Measurements from ENCODE around the gene SLC2A2. TPM values are rescaled to one million over a fixed set of nuclear protein-coding genes. Genes with fewer than 3 reads are reported as not detected.

Gene SLC2A2
- total RNA-seq, 4 donors from 2014 or later, result not detected

DNA sequence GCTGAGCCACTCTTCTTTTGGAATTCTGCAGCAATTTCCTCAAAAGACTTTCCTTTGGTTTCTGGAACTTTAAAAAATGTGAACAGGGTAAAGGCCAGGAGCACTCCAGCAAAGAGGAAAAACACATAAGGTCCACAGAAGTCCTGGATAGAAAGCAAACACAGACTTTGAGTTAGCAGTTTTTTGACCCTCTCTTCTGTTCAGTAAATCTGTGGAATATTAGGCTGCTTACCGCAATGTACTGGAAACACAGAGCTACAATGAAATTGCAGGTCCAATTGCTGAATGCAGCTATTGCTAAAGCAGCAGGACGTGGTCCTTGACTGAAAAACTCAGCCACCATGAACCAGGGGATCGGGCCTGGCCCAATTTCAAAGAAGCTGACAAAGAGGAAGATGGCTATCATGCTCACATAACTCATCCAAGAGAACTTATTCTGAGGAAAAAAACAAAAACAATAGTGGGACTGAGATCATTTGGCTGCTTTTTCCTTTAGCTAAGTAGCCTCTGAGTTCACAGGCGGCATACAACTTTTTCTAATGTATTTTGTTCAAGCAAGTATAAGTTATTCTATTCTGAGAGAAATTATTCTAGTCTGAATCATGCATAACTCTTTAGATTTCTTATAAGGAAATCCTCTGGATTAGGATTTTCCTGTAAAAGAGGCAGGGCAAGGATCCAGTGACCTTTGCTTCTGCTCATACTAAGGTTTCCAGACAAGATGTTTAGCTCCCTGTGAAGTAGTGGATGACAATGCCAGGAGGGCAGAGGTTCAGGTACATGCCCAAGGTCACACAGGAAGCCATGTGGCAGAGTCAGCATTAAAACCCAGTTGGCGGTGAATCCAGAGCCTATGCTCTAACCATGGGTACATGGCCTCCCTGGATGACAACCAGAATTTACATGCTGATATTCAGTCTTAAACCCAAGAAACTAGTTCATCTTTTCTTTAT lies 28.3 kb downstream of the SLC2A2 start:
- H3K27me3 ChIP-seq, result no peaks in the 10 kb centered on the region
- H3K9me3 ChIP-seq, result no peaks in the 10 kb centered on the region
- no peaks in the 10 kb centered on the region for H3K36me3 ChIP-seq
- WGBS, 2 donors, result 66 to 76% methylated on average over 4 to 5 of the region's 5 CpGs
- TF ChIP-seq POLR2A (IDR thresholded peaks at IDR 0.05), result no peak
- TF ChIP-seq, protein P1, sequence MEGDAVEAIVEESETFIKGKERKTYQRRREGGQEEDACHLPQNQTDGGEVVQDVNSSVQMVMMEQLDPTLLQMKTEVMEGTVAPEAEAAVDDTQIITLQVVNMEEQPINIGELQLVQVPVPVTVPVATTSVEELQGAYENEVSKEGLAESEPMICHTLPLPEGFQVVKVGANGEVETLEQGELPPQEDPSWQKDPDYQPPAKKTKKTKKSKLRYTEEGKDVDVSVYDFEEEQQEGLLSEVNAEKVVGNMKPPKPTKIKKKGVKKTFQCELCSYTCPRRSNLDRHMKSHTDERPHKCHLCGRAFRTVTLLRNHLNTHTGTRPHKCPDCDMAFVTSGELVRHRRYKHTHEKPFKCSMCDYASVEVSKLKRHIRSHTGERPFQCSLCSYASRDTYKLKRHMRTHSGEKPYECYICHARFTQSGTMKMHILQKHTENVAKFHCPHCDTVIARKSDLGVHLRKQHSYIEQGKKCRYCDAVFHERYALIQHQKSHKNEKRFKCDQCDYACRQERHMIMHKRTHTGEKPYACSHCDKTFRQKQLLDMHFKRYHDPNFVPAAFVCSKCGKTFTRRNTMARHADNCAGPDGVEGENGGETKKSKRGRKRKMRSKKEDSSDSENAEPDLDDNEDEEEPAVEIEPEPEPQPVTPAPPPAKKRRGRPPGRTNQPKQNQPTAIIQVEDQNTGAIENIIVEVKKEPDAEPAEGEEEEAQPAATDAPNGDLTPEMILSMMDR (IDR thresholded peaks at IDR 0.05), result no peak
- DNase-seq, result no peak
- intact Hi-C loops (cut with DNase I), result no loop called here
- no peak overlapping the region for H3K27ac ChIP-seq
- H3K4me3 ChIP-seq, result no peak overlapping the region
- peaks cover 0 to 25% (median 0%) of the 10 kb centered on the region in 3 donors for H3K4me1 ChIP-seq

DNA sequence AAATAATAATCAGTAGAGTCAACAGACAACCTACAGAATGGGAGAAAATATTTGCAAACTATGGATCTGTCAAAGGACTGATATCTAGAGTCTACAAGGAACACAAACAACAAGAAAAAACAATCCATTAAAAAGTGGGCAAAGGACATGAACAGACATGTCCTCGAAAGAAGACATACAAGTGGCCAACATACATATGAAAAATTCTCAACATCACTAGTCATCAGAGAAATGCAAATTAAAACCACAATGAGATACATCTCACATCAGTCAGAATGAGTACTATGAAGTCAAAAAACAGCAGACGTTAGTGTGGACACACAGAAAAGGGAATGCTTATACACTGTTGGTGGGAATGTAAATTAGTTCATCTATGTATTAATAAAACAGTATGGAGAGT lies 33.7 kb downstream of the SLC2A2 start:
- TF ChIP-seq, protein P1 (IDR thresholded peaks at IDR 0.05), result no peak
- no peak for TF ChIP-seq POLR2A (IDR thresholded peaks at IDR 0.05)
- Histone ChIP-seq H3K4me1 (peaks cover 0 to 3% (median 0%) of the 10 kb centered on the region in 3 donors), H3K27me3 (no peaks in the 10 kb centered on the region), H3K36me3 (no peaks in the 10 kb centered on the region), H3K4me3 (no peak overlapping the region), H3K27ac (no peak overlapping the region), H3K9me3 (no peaks in the 10 kb centered on the region)
- WGBS, 2 donors, result 43 to 44% methylated on average over 2 of the region's 2 CpGs
- intact Hi-C loops (cut with DNase I), result no loop called here
- no peak for DNase-seq

DNA sequence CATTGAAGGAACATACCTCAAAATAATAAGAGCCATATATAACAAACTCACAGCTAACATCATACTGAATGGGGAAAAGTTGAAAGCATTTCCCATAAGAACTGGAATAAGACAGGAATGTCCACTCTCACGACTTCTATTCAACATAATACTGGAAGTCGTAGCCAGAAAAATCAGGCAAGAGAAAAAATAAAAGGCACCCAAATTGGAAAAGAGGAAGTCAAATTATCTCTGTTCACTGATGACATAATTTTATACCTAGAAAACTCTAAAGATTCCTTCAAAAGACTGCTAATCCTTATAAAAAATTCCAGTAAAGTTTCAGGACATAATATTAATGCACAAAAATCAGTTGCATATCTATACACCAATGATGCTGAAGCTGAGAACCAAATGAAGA lies 34.9 kb downstream of the SLC2A2 start:
- Histone ChIP-seq H3K4me3 (no peak overlapping the region), H3K36me3 (no peaks in the 10 kb centered on the region), H3K4me1 (no peaks in the 10 kb centered on the region), H3K27me3 (no peaks in the 10 kb centered on the region), H3K27ac (no peak overlapping the region), H3K9me3 (no peaks in the 10 kb centered on the region)
- DNase-seq, result no peak
- intact Hi-C loops (cut with DNase I), result no loop called here
- WGBS, 2 donors, result 79% methylated on average over 2 of the region's 2 CpGs
- no peak for TF ChIP-seq POLR2A (IDR thresholded peaks at IDR 0.05)
- TF ChIP-seq, protein P1 (IDR thresholded peaks at IDR 0.05), result no peak

DNA sequence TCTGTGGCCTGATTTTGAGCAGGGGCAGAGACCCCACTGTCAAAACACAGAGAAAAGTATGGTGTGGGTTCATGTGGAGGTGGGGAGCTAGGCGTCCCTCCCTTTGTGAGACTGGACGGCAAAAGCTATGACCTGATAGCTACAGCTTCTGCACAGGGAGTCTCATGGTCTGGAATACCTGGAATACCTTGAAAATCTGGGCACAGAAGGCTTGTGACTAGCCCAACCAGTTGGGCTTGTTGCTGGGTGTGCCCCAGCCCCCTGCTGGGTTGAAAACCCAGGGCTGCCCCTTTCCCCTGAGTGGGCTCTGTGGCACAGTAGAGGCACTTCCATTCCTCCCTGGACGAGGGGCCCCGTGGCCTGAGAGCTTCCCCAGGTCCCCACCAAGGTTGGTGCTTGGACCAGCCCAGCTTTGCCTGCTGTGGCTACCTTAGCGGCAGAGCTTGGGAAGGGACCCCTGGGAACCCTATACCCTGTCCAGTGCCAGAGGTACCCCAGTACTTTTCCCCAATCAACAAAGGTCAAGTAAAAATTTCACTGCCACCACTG lies 37.3 kb downstream of the SLC2A2 start:
- no peaks in the 10 kb centered on the region for H3K9me3 ChIP-seq
- 63 to 92% methylated on average over 2 to 3 of the region's 5 CpGs for WGBS, 2 donors
- intact Hi-C loops (cut with DNase I), result no loop called here
- TF ChIP-seq, protein P1 (IDR thresholded peaks at IDR 0.05), result no peak
- no peak for TF ChIP-seq POLR2A (IDR thresholded peaks at IDR 0.05)
- no peaks in the 10 kb centered on the region for H3K27me3 ChIP-seq
- no peaks in the 10 kb centered on the region for H3K36me3 ChIP-seq
- H3K4me3 ChIP-seq, result no peak overlapping the region
- H3K4me1 ChIP-seq, result no peaks in the 10 kb centered on the region
- no peak for DNase-seq
- H3K27ac ChIP-seq, result no peak overlapping the region

DNA sequence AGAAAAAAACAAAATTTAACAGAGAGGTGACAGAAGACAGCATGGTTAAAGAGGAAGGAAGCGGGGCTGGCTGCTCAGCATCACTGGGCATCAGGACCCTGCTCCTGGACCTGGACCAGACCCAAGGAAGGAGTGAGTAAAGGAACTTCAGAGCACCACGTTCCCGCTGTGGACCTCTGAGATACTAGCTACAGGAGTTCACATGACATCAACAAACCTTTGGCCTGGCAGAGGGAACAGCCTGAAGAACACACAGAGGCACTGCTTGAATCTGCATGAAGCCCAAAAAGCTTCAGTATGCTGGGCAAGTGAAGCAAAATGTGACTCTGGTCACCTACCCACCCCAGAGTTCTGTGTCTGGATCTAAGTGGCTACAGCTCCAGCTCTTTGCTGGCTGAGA lies 38.1 kb downstream of the SLC2A2 start:
- TF ChIP-seq POLR2A (IDR thresholded peaks at IDR 0.05), result no peak
- TF ChIP-seq, protein P1 (IDR thresholded peaks at IDR 0.05), result no peak
- WGBS, 2 donors, result 73 to 85% methylated on average over 3 of the region's 3 CpGs
- no peak for DNase-seq
- H3K27me3 ChIP-seq, result no peaks in the 10 kb centered on the region
- no peaks in the 10 kb centered on the region for H3K36me3 ChIP-seq
- intact Hi-C loops (cut with DNase I), result no loop called here
- no peak overlapping the region for H3K4me3 ChIP-seq
- no peaks in the 10 kb centered on the region for H3K4me1 ChIP-seq
- no peak overlapping the region for H3K27ac ChIP-seq
- H3K9me3 ChIP-seq, result no peaks in the 10 kb centered on the region
